Fibroblast of skin of left biceps (primary cell): ENCODE results near the gene APOBEC3G.
"Not testable (repeated sequence)": the region's sequence is repeated elsewhere in the genome, so short reads cannot be mapped to it uniquely, and the experiment has no call there.

ENCODE experiments used
- DNase-seq, 2 experiments: peaks; one replicate each; pipeline ENCODE4 v3.0.0-alpha.2; 2013; ENCODE audit warnings: low read depth in 2 of 2

The APOBEC3G gene

GRCh38 chr22:39066442-39067276 is 10.4 kb upstream of the APOBEC3G start:
- not testable (repeated sequence) for DNase-seq

GRCh38 chr22:39068033-39068785 is 8.9 kb upstream of the APOBEC3G start:
- no peak for DNase-seq

- no peak for DNase-seq
Measured at GRCh38 chr22:39070186-39070585, 6.9 kb upstream of the APOBEC3G start.

GRCh38 chr22:39072581-39072981 is 4.5 kb upstream of the APOBEC3G start:
- not testable (repeated sequence) for DNase-seq

GRCh38 chr22:39073981-39074380 is 3.1 kb upstream of the APOBEC3G start:
- DNase-seq: no peak

- not testable (repeated sequence) for DNase-seq
Measured at GRCh38 chr22:39076155-39077025, 685 bp upstream of the APOBEC3G start.

- not testable (repeated sequence) for DNase-seq
Measured at GRCh38 chr22:39077912-39078311, 837 bp downstream of the APOBEC3G start.

GRCh38 chr22:39078329-39078728 is 1.3 kb downstream of the APOBEC3G start:
- no peak for DNase-seq

GRCh38 chr22:39079054-39079637 is 2.1 kb downstream of the APOBEC3G start:
- DNase-seq: not testable (repeated sequence)

GRCh38 chr22:39080052-39080762 is 3.1 kb downstream of the APOBEC3G start:
- no peak for DNase-seq

- no peak for DNase-seq
Measured at GRCh38 chr22:39081016-39081415, 3.9 kb downstream of the APOBEC3G start.

- DNase-seq: no peak
Measured at GRCh38 chr22:39081598-39081997, 4.5 kb downstream of the APOBEC3G start.

GRCh38 chr22:39083212-39084165 is 6.4 kb downstream of the APOBEC3G start:
- DNase-seq: no peak

- DNase-seq: no peak
Measured at GRCh38 chr22:39084666-39085065, 7.6 kb downstream of the APOBEC3G start.

- DNase-seq: no peak
Measured at GRCh38 chr22:39087098-39087497, 10.0 kb downstream of the APOBEC3G start.

GRCh38 chr22:39087881-39088684 is 11.0 kb downstream of the APOBEC3G start:
- no peak for DNase-seq

GRCh38 chr22:39088685-39089032 is 11.6 kb downstream of the APOBEC3G start:
- no peak for DNase-seq

GRCh38 chr22:39089928-39090327 is 12.9 kb downstream of the APOBEC3G start:
- no peak for DNase-seq
